ENCODE data around the gene ST8SIA3.
"Not testable (repeated sequence)": the region's sequence is repeated elsewhere in the genome, so short reads cannot be mapped to it uniquely, and the experiment has no call there.

DNA sequence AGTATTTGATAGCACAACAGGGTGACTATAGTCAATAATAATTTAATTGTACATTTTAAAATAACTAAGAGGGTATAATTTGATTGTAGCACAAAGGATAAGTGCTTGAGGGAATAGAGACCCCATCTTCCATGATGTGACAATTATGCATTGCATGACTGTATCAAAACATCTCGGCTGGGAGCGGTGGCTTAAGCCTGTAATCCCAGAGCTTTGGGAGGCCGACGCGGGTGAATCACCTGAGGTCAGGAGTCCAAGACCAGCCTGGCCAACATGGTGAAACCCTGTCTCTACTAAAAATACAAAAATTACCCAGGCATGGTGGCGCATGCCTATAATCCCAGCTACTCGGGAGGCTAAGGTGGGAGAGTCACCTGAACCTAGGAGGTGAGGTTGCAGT lies 44.5 kb downstream of the ST8SIA3 start:
- TF ChIP-seq, protein P1, sequence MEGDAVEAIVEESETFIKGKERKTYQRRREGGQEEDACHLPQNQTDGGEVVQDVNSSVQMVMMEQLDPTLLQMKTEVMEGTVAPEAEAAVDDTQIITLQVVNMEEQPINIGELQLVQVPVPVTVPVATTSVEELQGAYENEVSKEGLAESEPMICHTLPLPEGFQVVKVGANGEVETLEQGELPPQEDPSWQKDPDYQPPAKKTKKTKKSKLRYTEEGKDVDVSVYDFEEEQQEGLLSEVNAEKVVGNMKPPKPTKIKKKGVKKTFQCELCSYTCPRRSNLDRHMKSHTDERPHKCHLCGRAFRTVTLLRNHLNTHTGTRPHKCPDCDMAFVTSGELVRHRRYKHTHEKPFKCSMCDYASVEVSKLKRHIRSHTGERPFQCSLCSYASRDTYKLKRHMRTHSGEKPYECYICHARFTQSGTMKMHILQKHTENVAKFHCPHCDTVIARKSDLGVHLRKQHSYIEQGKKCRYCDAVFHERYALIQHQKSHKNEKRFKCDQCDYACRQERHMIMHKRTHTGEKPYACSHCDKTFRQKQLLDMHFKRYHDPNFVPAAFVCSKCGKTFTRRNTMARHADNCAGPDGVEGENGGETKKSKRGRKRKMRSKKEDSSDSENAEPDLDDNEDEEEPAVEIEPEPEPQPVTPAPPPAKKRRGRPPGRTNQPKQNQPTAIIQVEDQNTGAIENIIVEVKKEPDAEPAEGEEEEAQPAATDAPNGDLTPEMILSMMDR (IDR thresholded peaks at IDR 0.05), result not testable (repeated sequence)
- not testable (repeated sequence) for TF ChIP-seq POLR2A (IDR thresholded peaks at IDR 0.05)

All from heart left ventricle (tissue), 13 donors.